ENCODE results near the gene ADISSP.
A peak's percentile ranks its signal among the peaks of the same experiment; 100 is the strongest.

The ADISSP gene

DNA sequence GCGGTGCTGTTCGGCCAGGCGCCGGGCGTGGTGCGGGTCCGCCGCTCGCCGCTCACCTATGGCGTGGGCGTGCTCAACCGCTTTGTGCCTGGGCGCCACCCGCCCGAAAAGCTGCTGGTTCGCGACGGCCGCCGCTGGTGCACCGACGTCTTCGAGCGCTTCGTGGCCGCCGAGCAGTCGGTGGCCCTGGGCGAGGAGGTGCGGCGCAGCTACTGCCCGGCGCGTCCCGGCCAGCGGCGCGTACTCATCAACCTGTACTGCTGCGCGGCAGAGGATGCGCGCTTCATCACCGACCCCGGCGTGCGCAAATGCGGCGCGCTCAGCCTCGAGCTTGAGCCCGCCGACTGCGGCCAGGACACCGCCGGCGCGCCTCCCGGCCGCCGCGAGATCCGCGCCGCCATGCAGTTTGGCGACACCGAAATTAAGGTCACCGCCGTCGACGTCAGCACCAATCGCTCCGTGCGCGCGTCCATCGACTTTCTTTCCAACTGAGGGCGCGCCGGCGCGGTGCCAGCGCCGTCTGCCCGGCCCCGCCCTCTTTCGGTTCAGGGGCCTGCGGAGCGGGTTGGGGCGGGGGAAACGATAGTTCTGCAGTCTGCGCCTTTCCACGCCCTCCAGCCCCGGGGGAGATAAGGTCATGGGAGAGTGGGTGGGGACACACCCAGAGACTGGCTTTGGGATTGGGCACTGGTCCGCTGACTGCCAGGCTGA is 15.7 kb downstream of the ADISSP start:
- peak; percentile 73 for DNase-seq (ENCODE audit: low spot score)
- in situ Hi-C loops (cut with MboI; ENCODE audit: low sequenced_read_pairs, unreplicated experiment), result no loop called here
- TF ChIP-seq, protein P1, sequence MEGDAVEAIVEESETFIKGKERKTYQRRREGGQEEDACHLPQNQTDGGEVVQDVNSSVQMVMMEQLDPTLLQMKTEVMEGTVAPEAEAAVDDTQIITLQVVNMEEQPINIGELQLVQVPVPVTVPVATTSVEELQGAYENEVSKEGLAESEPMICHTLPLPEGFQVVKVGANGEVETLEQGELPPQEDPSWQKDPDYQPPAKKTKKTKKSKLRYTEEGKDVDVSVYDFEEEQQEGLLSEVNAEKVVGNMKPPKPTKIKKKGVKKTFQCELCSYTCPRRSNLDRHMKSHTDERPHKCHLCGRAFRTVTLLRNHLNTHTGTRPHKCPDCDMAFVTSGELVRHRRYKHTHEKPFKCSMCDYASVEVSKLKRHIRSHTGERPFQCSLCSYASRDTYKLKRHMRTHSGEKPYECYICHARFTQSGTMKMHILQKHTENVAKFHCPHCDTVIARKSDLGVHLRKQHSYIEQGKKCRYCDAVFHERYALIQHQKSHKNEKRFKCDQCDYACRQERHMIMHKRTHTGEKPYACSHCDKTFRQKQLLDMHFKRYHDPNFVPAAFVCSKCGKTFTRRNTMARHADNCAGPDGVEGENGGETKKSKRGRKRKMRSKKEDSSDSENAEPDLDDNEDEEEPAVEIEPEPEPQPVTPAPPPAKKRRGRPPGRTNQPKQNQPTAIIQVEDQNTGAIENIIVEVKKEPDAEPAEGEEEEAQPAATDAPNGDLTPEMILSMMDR (IDR thresholded peaks at IDR 0.05; ENCODE audit: borderline replicate concordance, control extremely low read depth, extremely low read depth, insufficient read depth, missing control alignments), result no peak

DNA sequence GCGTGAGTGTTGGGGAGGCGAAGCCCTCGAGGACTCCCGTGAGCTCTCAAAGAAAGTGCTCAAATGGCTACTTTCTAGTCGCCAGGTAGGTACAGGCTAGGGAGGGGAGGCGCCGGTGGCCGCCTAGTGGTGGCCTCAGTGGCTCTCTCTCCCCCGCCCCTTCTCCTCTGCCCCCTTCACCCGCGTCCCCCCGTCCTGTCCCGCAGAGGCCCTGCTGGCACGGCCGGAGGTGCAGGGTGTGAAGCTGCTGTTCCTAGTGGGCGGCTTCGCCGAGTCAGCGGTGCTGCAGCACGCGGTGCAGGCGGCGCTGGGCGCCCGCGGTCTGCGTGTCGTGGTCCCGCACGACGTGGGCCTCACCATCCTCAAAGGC is 16.3 kb downstream of the ADISSP start:
- in situ Hi-C loops (cut with MboI; ENCODE audit: low sequenced_read_pairs, unreplicated experiment), result no loop called here
- TF ChIP-seq, protein P1 (IDR thresholded peaks at IDR 0.05; ENCODE audit: borderline replicate concordance, control extremely low read depth, extremely low read depth, insufficient read depth, missing control alignments), result no peak
- no peak for DNase-seq (ENCODE audit: low spot score)

DNA sequence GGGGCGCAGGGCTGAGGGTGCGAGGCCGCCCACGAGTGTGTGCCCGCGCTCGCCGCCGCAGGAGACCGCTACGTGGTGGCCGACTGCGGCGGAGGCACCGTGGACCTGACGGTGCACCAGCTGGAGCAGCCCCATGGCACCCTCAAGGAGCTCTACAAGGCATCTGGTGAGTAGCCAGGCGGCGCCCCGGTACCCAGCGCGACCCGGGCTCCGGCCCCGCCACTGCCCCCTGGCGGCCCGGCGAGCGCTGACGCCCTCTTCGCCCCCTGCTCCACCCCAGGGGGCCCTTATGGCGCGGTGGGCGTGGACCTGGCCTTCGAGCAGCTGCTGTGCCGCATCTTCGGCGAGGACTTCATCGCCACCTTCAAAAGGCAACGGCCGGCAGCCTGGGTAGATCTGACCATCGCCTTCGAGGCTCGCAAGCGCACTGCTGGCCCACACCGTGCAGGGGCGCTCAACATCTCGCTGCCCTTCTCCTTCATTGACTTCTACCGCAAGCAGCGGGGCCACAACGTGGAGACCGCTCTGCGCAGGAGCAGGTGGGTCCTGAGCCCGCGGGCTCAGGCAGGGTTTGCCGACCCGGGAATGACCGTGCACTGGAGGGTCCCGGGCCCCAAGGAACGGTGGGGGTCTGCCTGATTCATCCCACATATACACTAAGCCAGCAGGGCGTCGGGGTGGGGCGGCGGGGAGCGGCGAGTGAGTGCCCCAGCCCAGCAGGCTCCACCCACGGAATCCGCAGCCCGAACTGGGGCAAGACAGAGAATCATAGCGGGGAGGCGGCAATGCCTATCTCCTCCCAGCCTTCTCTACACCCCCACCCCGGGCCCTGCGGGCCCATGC is 17.6 kb downstream of the ADISSP start:
- TF ChIP-seq, protein P1 (IDR thresholded peaks at IDR 0.05; ENCODE audit: borderline replicate concordance, control extremely low read depth, extremely low read depth, insufficient read depth, missing control alignments), result peak; percentile 26
- in situ Hi-C loops (cut with MboI; ENCODE audit: low sequenced_read_pairs, unreplicated experiment), result no loop called here
- DNase-seq (ENCODE audit: low spot score), result peak; percentile 80

DNA sequence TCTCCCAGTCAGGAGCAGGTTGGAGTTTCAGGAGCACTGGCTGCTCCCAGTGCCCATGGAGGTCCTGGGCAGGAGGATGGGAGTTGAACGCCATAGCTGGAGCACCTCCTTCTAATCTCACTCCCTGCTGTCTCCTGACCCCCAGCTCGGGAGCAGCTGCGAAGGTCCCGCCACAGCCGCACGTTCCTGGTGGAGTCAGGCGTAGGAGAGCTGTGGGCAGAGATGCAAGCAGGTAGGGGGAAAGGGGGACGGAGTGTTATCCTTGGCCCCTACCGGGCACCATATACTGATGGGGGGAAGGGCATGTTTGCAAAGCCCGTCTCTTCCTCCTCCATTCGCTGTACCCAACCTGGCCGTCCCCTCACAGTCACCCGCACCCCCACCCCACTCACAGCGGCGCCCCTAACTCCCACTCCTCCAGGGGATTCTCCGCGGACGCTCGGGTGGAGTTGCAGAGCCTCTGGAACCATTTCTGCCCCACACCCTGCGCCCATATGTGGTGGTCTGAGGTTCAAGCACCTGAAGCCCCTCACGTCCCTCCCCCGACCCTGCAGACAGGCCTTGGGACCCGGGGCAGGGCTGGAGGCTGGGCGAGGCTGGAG is 18.4 kb downstream of the ADISSP start:
- DNase-seq (ENCODE audit: low spot score), result no peak
- TF ChIP-seq, protein P1 (IDR thresholded peaks at IDR 0.05; ENCODE audit: borderline replicate concordance, control extremely low read depth, extremely low read depth, insufficient read depth, missing control alignments), result no peak
- in situ Hi-C loops (cut with MboI; ENCODE audit: low sequenced_read_pairs, unreplicated experiment), result no loop called here

DNA sequence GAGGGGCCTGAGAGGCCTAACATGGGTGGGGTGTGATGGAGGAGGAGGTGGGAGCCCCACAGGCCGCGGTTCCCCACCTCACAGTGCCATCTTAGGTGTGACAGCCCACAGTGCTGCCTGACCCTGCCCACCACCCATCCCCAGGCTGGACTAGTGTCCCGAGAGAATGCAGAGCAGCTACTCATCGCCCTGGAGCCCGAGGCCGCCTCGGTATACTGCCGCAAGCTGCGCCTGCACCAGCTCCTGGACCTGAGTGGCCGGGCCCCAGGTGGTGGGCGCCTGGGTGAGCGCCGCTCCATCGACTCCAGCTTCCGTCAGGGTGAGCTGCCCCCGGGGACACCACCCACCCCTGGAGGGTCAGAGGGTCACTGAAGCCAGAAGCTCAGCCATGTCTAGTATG is 19.5 kb downstream of the ADISSP start:
- TF ChIP-seq, protein P1 (IDR thresholded peaks at IDR 0.05; ENCODE audit: borderline replicate concordance, control extremely low read depth, extremely low read depth, insufficient read depth, missing control alignments), result no peak
- no peak for DNase-seq (ENCODE audit: low spot score)
- in situ Hi-C loops (cut with MboI; ENCODE audit: low sequenced_read_pairs, unreplicated experiment), result no loop called here

DNA sequence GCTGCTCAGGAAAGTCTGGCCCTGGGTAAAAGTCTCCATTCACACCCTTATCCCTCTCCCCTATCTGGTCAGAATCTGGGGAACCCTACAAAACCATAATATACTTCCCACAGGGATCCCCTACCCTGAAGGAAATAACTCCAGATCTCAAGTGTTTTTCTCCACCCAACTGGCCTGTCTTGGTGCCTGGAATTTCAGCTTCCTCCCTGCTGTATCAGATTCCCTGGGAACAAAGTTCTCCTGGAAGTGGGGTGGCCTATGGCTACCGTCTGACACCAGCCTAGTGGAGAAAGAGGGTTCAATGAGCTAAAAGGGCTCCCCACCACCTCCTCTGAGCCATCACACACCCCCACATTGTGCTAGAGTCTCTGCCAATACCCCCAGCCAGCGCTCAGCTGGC is 20.1 kb downstream of the ADISSP start:
- TF ChIP-seq, protein P1 (IDR thresholded peaks at IDR 0.05; ENCODE audit: borderline replicate concordance, control extremely low read depth, extremely low read depth, insufficient read depth, missing control alignments), result no peak
- in situ Hi-C loops (cut with MboI; ENCODE audit: low sequenced_read_pairs, unreplicated experiment), result no loop called here
- no peak for DNase-seq (ENCODE audit: low spot score)
